ENCODE data around the gene MOCS3. TPM values are rescaled to one million over a fixed set of nuclear protein-coding genes. Genes with fewer than 3 reads are reported as not detected.

MOCS3 gene
- polyA plus RNA-seq, 1 experiment, result 3.4 TPM

GRCh38 chr20:50919567-50919966, 39.1 kb upstream of the MOCS3 start:
- DNase-seq (ENCODE audit: low read depth), result no peak
- no peaks in the 10 kb centered on the region for H3K36me3 ChIP-seq (ENCODE audit: control insufficient read depth, insufficient read depth, low read length)
- POLR2A ChIA-PET, result interaction anchor here (0.5 to 1.1 kb wide), 2 partner anchors 10 to 12 kb away, joined by 3 to 15 read pairs; no protein-coding TSS in a partner anchor

GRCh38 chr20:50920997-50921396, 37.6 kb upstream of the MOCS3 start:
- ChIA-PET CTCF (interaction anchor here (0.9 to 3.5 kb wide), 6 partner anchors 8 to 130 kb away, joined by 4 to 31 read pairs (median 6); partner anchors contain the start of genes ADNP and BCAS4), POLR2A (no interaction called here)
- Histone ChIP-seq H3K27me3 (ENCODE audit: control insufficient read depth, insufficient read depth, low read length) (no peaks in the 10 kb centered on the region), H3K4me3 (ENCODE audit: low read depth, low read length) (no peak overlapping the region), H3K36me3 (ENCODE audit: control insufficient read depth, insufficient read depth, low read length) (peaks cover 1% of the 10 kb centered on the region; the same call in 1 of the 2 replicates)
- DNase-seq (ENCODE audit: low read depth), result no peak
- no peak for TF ChIP-seq CTCF (IDR thresholded peaks at IDR 0.05; ENCODE audit: insufficient read depth, low read depth, low read length)

More at GRCh38 chr20:50919567-50919966, 39.1 kb upstream of the MOCS3 start:
- no peak overlapping the region for H3K4me3 ChIP-seq (ENCODE audit: low read depth, low read length)
- no peak for TF ChIP-seq CTCF (IDR thresholded peaks at IDR 0.05; ENCODE audit: insufficient read depth, low read depth, low read length)
- CTCF ChIA-PET, result interaction anchor here (1.1 to 3.5 kb wide), 4 partner anchors 9 to 128 kb away, joined by 3 to 31 read pairs (median 10); partner anchors contain the start of genes ADNP and BCAS4
- no peaks in the 10 kb centered on the region for H3K27me3 ChIP-seq (ENCODE audit: control insufficient read depth, insufficient read depth, low read length)

GRCh38 chr20:50921803-50922501, 36.7 kb upstream of the MOCS3 start:
- H3K27me3 ChIP-seq (ENCODE audit: control insufficient read depth, insufficient read depth, low read length), result no peaks in the 10 kb centered on the region
- CTCF ChIA-PET, result interaction anchor here (1.0 to 3.5 kb wide), 4 partner anchors 7 to 131 kb away, joined by 3 to 31 read pairs (median 8); no protein-coding TSS in a partner anchor
- peaks cover 1% of the 10 kb centered on the region; the same call in 1 of the 2 replicates for H3K36me3 ChIP-seq (ENCODE audit: control insufficient read depth, insufficient read depth, low read length)
- POLR2A ChIA-PET, result no interaction called here
- TF ChIP-seq CTCF (IDR thresholded peaks at IDR 0.05; ENCODE audit: insufficient read depth, low read depth, low read length), result no peak
- DNase-seq (ENCODE audit: low read depth), result no peak
- H3K4me3 ChIP-seq (ENCODE audit: low read depth, low read length), result no peak overlapping the region

GRCh38 chr20:50924261-50924920, 34.2 kb upstream of the MOCS3 start:
- no peak overlapping the region for H3K4me3 ChIP-seq (ENCODE audit: low read depth, low read length)
- H3K27me3 ChIP-seq (ENCODE audit: control insufficient read depth, insufficient read depth, low read length), result no peaks in the 10 kb centered on the region
- no peak for TF ChIP-seq CTCF (IDR thresholded peaks at IDR 0.05; ENCODE audit: insufficient read depth, low read depth, low read length)
- CTCF ChIA-PET, result interaction anchor here (1.1 to 11.7 kb wide), 4 partner anchors 9 to 131 kb away, joined by 4 to 152 read pairs (median 6); partner anchors contain the start of gene BCAS4
- no peak for DNase-seq (ENCODE audit: low read depth)
- peaks cover 1% of the 10 kb centered on the region; the same call in 1 of the 2 replicates for H3K36me3 ChIP-seq (ENCODE audit: control insufficient read depth, insufficient read depth, low read length)
- POLR2A ChIA-PET, result no interaction called here

- no peak for DNase-seq (ENCODE audit: low read depth)
- Histone ChIP-seq H3K27me3 (ENCODE audit: control insufficient read depth, insufficient read depth, low read length) (no peaks in the 10 kb centered on the region), H3K4me3 (ENCODE audit: low read depth, low read length) (no peak overlapping the region), H3K36me3 (ENCODE audit: control insufficient read depth, insufficient read depth, low read length) (peaks cover 1% of the 10 kb centered on the region; the same call in 1 of the 2 replicates)
- POLR2A ChIA-PET, result no interaction called here
- CTCF ChIA-PET, result interaction anchor here (1.1 to 11.7 kb wide), 4 partner anchors 39 to 133 kb away, joined by 3 to 152 read pairs (median 4); partner anchors contain the start of gene BCAS4
- TF ChIP-seq CTCF (IDR thresholded peaks at IDR 0.05; ENCODE audit: insufficient read depth, low read depth, low read length), result no peak
Observed at GRCh38 chr20:50926530-50926929, 32.1 kb upstream of the MOCS3 start.
